ENCODE results near the gene ELAPOR2. TPM values are rescaled to one million over a fixed set of nuclear protein-coding genes. Genes with fewer than 3 reads are reported as not detected.
A peak's percentile ranks its signal among the peaks of the same experiment; 100 is the strongest.

Gene ELAPOR2
- total and polyA plus RNA-seq, 9 of the 15 experiments (the other 6 are each of a cell fraction or from before 2014, with no cell fraction given), result 9.2 to 72.0 (median 35.0) TPM

- TF ChIP-seq SAP30 (IDR thresholded peaks at IDR 0.05; ENCODE audit: borderline replicate concordance, insufficient read depth, low read depth, low read length, poor library complexity, severe bottlenecking) (peak; percentile 18), MECOM (CRISPR knock-in tag; IDR thresholded peaks at IDR 0.05) (no peak), ATF2 (CRISPR knock-in tag; IDR thresholded peaks at IDR 0.05) (no peak)
Measured at GRCh38 chr7:87058744-87059524, 520 bp downstream of the ELAPOR2 start (continued).

- ChIA-PET POLR2A (interaction anchor here (0.9 to 1.6 kb wide), 6 partner anchors 17 to 95 kb away, joined by 3 to 5 read pairs (median 3); partner anchors contain the start of gene DMTF1), CTCF (ENCODE audit: low intra/inter-chr PET ratio) (interaction anchor here (1.1 kb wide), 1 partner anchor 96 kb away, joined by 3 read pairs; no protein-coding TSS in a partner anchor)
- Histone ChIP-seq H3K9ac (ENCODE audit: insufficient read depth in 1 of 2, low read depth in 2 of 2, low read length in 2 of 2) (peak overlapping the region in 1 of 2 experiments; percentile 8; a peak in 1 of 4 replicates), H3K36me3 (ENCODE audit: control insufficient read depth, insufficient read depth, low read length) (peaks cover 7% of the 10 kb centered on the region; the same call in 1 of the 3 replicates), H3K4me3 (no peak overlapping the region), H2AFZ (ENCODE audit: low read depth, low read length) (peak overlapping the region; percentile 43), H3K9me3 (replicated peaks; ENCODE audit: control insufficient read depth, insufficient read depth, low read depth, low read length) (no peaks in the 10 kb centered on the region), H3K79me2 (ENCODE audit: control insufficient read depth, insufficient read depth, low read length) (peaks cover 30% of the 10 kb centered on the region), H3K27me3 (ENCODE audit: control insufficient read depth in 2 of 2, insufficient read depth in 2 of 2, low read length in 2 of 2) (no peaks in the 10 kb centered on the region), H3K27ac (ENCODE audit: extremely low read depth, low read depth, low read length) (peak overlapping the region; percentile 16; the same call in 1 of the 3 replicates), H3K4me2 (ENCODE audit: insufficient read depth, low read length) (peak overlapping the region; percentile 15), H3K4me1 (replicated peaks in 1 of 2; ENCODE audit: control insufficient read depth in 2 of 2, insufficient read depth in 2 of 2, low read length in 2 of 2) (peaks cover 9 to 31% of the 10 kb centered on the region in 2 experiments), H3K9me1 (ENCODE audit: control insufficient read depth, insufficient read depth, low read length) (no peaks in the 10 kb centered on the region), H4K20me1 (replicated peaks; ENCODE audit: control insufficient read depth, insufficient read depth, low read length) (no peaks in the 10 kb centered on the region)
- FAIRE-seq, result no peak
- in situ Hi-C loops (cut with MboI), result no loop called here
- WGBS (ENCODE audit: insufficient coverage, low coverage, missing lambda C conversion rate), result 0% methylated on average over 2 of the region's 2 CpGs
- BruUV-seq (replicated peaks), result no TSS peak
- DNase-seq (ENCODE audit: extremely low read depth in 1 of 4, low spot score in 3 of 4), result peak in 2 of 4 experiments; percentile 30 to 52
- no peak for ATAC-seq
- intact Hi-C loops (cut with micrococcal nuclease), result loop anchor here (2.0 kb wide), 2 partner anchors 130 to 180 kb away; no protein-coding TSS in a partner anchor
- TF ChIP-seq SP2 (IDR thresholded peaks at IDR 0.05; ENCODE audit: extremely low read depth, low read depth, low read length, poor library complexity, severe bottlenecking), result no peak
- TF ChIP-seq ZFP1 (CRISPR knock-in tag; IDR thresholded peaks at IDR 0.05), result no peak
- peak; percentile 45; the same call in 1 of the 2 replicates for TF ChIP-seq ARID3A (IDR thresholded peaks at IDR 0.05; ENCODE audit: borderline replicate concordance, low read depth, low read length)
- no peak for TF ChIP-seq SFPQ (IDR thresholded peaks at IDR 0.05; ENCODE audit: low read depth, low read length)
- no peak for TF ChIP-seq DPF2 (IDR thresholded peaks at IDR 0.05)
- no peak for TF ChIP-seq ZNF699 (CRISPR knock-in tag; IDR thresholded peaks at IDR 0.05; ENCODE audit: insufficient replicate concordance)
- no peak for TF ChIP-seq NRF1 (conservative IDR thresholded peaks at IDR 0.05 in 1 of 2, IDR thresholded peaks at IDR 0.05 in 1 of 2)
- peak; percentile 33; the same call in 1 of the 2 replicates for TF ChIP-seq FOSL1 (tag; conservative IDR thresholded peaks at IDR 0.05)
Measured at GRCh38 chr7:87057210-87057609, 2.2 kb downstream of the ELAPOR2 start.

Measured in K562 (cell line).